BLaER1 (cell line): Measurements from ENCODE around the gene SUSD3.

ENCODE experiments used
- H3K27ac ChIP-seq: shearing (Covaris generic); formaldehyde crosslinking; 2 replicates; pipeline ENCODE4 v1.8.1; 2022
- H3K27me3 ChIP-seq: shearing (Covaris generic); formaldehyde crosslinking; 2 replicates; pipeline ENCODE4 v1.8.1; 2022
- H3K36me3 ChIP-seq: shearing (Covaris generic); formaldehyde crosslinking; 2 replicates; pipeline ENCODE4 v1.8.1; 2022
- H3K4me1 ChIP-seq: shearing (Covaris generic); formaldehyde crosslinking; 2 replicates; pipeline ENCODE4 v1.8.1; 2022
- H3K4me2 ChIP-seq: shearing (Covaris generic); formaldehyde crosslinking; 2 replicates; pipeline ENCODE4 v1.8.1; 2022
- H3K4me3 ChIP-seq: shearing (Covaris generic); formaldehyde crosslinking; 2 replicates; pipeline ENCODE4 v1.8.1; 2022
- H3K9ac ChIP-seq: shearing (Covaris generic); formaldehyde crosslinking; 2 replicates; pipeline ENCODE4 v1.8.1; 2022
- H3K9me3 ChIP-seq: shearing (Covaris generic); formaldehyde crosslinking; 2 replicates; pipeline ENCODE4 v1.8.1; 2022
- H4K20me1 ChIP-seq: shearing (Covaris generic); formaldehyde crosslinking; 2 replicates; pipeline ENCODE4 v1.8.1; 2022
- Cebpa-rat ChIP-seq: shearing (Covaris generic); IDR thresholded peaks from 2 replicates; pipeline ENCODE4 v1.8.1; 2022

The SUSD3 gene

DNA sequence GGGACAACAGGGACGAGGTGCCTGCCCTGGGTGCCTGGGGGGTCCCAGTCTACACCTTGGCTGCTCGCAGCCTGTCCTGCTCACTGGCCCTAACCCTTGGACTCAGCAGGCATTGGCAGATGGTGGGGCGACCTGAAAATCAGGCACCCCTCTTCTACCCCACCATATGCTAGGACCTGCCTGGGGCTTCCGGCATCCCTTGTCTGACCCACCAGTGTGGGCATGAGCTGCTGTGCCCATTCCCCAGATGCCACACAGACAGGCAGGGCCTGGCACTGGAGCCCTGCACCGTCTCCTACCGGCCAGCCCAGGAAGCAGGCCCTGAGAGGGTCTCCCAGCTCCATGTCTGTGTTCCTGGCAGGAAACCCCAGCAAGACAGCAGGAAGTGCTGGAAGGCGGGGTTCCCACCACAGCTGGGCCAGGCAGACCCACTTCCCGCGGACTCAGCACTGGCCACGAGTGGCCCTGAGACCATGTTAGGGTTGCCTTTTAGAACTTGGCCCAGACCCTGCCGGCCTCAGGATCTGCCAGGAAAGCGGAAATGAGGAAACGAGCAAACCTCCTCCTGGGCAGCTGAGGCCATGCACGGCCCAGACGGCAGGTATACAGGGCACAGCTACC, 72.5 kb downstream of the SUSD3 start:
- Histone ChIP-seq H3K27ac (peak overlapping the region; percentile 98), H3K9me3 (no peaks in the 10 kb centered on the region), H3K4me2 (peak overlapping the region; percentile 98), H3K36me3 (peaks cover 44% of the 10 kb centered on the region), H4K20me1 (peaks cover 75% of the 10 kb centered on the region), H3K4me3 (peak overlapping the region; percentile 95), H3K27me3 (no peaks in the 10 kb centered on the region), H3K4me1 (peaks cover 91% of the 10 kb centered on the region), H3K9ac (peak overlapping the region; percentile 91)
- no peak for TF ChIP-seq Cebpa-rat

- Histone ChIP-seq H3K4me1 (peaks cover 91% of the 10 kb centered on the region), H3K36me3 (peaks cover 39% of the 10 kb centered on the region), H3K27me3 (no peaks in the 10 kb centered on the region), H3K9ac (peak overlapping the region; percentile 91), H3K9me3 (no peaks in the 10 kb centered on the region), H3K27ac (peak overlapping the region; percentile 98), H4K20me1 (peaks cover 68% of the 10 kb centered on the region), H3K4me3 (peak overlapping the region; percentile 95), H3K4me2 (peak overlapping the region; percentile 98)
- no peak for TF ChIP-seq Cebpa-rat
Measured at GRCh38 chr9:93131599-93132286, 73.2 kb downstream of the SUSD3 start.

DNA sequence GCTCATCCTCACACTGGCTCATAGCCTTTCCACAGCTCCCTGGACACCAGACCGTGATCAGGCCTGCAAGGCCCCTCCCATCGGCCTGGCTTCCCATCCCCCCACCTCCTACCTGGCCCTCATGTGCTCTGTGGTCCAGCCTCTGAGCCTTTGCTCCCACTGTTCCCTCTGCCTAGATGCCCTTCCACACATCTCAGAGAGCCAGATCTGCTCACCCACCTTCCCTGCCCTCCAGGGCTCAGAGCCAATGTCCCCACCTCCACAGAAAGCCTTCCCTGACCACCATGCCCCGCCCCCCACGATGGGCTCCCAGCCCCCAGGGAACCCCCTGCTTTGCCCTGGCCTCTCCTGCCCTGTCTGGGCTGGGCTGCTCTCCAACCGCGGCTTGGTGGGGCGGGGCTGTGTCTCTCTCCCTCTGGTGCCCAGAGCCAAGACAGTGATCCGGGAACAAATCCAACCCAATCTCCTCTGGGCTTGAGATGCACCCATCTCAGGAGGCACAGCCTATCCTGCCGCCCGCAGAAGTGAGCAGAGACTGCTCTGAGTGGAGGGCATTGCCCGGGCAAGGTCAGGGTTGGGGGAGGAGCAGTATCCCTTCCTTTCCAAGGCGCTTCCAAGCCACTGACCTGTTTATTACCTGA, 73.9 kb downstream of the SUSD3 start:
- TF ChIP-seq Cebpa-rat: no peak
- H4K20me1 ChIP-seq: peaks cover 61% of the 10 kb centered on the region
- H3K9ac ChIP-seq: peak overlapping the region; percentile 91
- peaks cover 34% of the 10 kb centered on the region for H3K36me3 ChIP-seq
- H3K9me3 ChIP-seq: no peaks in the 10 kb centered on the region
- peak overlapping the region; percentile 98 for H3K27ac ChIP-seq
- H3K4me3 ChIP-seq: peak overlapping the region; percentile 95
- H3K27me3 ChIP-seq: no peaks in the 10 kb centered on the region
- peaks cover 91% of the 10 kb centered on the region for H3K4me1 ChIP-seq
- peak overlapping the region; percentile 98 for H3K4me2 ChIP-seq

DNA sequence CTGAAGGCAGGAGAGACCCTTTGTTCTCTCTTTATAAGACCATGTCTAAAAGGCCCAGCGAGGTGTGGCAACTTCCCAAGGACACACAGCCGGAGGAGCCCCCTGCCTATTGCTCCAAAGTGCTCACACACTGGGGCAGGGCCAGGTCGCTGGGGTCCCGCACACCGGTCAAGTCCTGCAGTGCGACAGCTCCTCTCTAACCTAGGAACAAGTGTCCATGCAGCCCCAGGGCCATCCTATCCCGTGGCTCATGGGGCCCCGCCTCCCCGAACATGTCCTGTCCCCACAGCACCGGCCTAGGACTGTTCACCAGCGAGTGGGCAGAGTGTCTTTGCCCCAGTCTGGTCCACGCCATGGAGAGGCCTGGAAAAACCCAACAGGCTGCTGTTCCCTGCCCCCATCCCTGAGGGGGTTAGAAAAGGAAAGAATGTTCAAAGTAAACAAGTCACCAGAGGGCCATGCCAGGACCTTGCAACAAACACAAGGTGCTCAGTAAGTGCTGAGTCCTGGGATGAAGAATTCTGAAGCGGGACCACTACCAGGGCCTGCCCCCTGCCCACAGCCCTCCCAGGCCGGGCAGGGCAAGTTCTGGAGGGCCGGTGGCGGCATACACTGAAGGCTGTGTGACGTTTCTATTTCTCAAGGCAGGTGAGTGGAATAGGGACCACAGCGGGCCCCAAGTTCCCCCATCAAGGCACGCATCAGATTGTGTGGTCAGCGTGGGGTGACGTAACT, 74.6 kb downstream of the SUSD3 start:
- H3K27me3 ChIP-seq: no peaks in the 10 kb centered on the region
- peak overlapping the region; percentile 91 for H3K9ac ChIP-seq
- H3K27ac ChIP-seq: peak overlapping the region; percentile 98
- H3K36me3 ChIP-seq: peaks cover 27% of the 10 kb centered on the region
- H3K4me2 ChIP-seq: peak overlapping the region; percentile 98
- peaks cover 54% of the 10 kb centered on the region for H4K20me1 ChIP-seq
- H3K4me3 ChIP-seq: peak overlapping the region; percentile 95
- no peak for TF ChIP-seq Cebpa-rat
- peaks cover 91% of the 10 kb centered on the region for H3K4me1 ChIP-seq
- no peaks in the 10 kb centered on the region for H3K9me3 ChIP-seq

DNA sequence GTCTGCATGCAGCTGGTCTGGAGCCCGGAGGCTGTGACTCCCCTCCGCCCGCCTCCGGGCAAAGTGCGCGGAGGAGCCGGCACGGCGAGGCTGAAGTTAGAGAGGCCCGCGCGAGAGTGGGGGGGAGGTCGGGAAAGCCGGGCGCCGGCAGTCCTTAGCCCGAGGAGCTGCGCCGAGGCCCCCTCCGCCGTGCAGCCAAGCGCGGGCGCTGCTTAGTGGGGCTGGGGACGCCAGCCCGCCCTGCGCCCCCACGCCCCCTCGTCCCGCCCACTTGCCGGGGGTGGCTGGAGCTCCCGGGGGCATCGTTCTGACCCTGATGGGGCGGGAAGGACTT, 75.1 kb downstream of the SUSD3 start:
- peak overlapping the region; percentile 98 for H3K4me2 ChIP-seq
- no peaks in the 10 kb centered on the region for H3K9me3 ChIP-seq
- no peak for TF ChIP-seq Cebpa-rat
- peaks cover 24% of the 10 kb centered on the region for H3K36me3 ChIP-seq
- H3K27me3 ChIP-seq: no peaks in the 10 kb centered on the region
- H3K9ac ChIP-seq: peak overlapping the region; percentile 91
- H4K20me1 ChIP-seq: peaks cover 49% of the 10 kb centered on the region
- H3K27ac ChIP-seq: peak overlapping the region; percentile 98
- peaks cover 88% of the 10 kb centered on the region for H3K4me1 ChIP-seq
- H3K4me3 ChIP-seq: peak overlapping the region; percentile 95

DNA sequence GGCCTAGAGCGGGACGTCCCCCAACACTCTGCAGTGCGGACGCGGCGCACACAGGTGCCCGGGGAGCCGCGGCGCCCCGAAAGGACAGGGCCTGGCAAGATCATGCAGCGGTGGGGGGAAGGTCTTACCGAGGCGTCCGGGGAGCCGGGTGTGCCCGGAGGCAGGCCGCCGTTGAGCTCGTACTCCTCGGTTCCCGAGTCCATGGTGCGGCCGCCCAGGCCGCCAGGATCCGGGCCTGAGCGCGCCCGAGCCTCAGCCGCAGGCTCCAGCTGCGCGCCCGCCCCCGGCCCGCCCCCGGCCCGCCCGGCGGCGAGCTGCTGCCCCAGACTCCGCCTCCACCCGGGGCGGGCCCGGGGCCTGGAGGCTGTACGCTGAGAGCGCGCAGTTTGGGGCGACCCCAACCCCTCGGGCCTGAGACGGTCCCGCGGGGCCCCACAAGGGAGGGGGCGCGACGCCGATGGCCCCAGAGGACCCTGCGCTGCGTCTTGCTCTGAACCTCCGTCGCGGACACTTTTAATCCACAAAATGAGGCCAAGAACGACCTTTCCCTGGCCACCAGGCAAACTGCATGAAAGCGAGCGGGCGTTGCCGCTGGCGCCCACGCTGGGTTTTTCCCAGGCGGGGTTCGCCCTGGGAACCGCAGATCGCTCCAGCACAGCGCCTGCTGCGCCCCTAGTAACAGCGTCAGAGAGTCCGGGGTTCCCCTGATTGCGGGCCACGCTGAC, 75.7 kb downstream of the SUSD3 start, which contains the start of gene NINJ1:
Gene NINJ1, minus strand, starts transcription at position 237 of the 725 bp plus-strand sequence. Its CDS starts 34 bp downstream, at position 203.
- peaks cover 20% of the 10 kb centered on the region for H3K36me3 ChIP-seq
- H3K4me2 ChIP-seq: peak within 1 kb of the TSS; percentile 98
- H4K20me1 ChIP-seq: peaks cover 43% of the 10 kb centered on the region
- H3K9me3 ChIP-seq: peaks cover 2% of the 10 kb centered on the region
- peaks cover 88% of the 10 kb centered on the region for H3K4me1 ChIP-seq
- H3K27ac ChIP-seq: peak within 1 kb of the TSS; percentile 98
- TF ChIP-seq Cebpa-rat: no peak
- H3K9ac ChIP-seq: peak within 1 kb of the TSS; percentile 91
- no peaks in the 10 kb centered on the region for H3K27me3 ChIP-seq
- H3K4me3 ChIP-seq: peak within 1 kb of the TSS; percentile 95
